NT2/D1 (cell line): ENCODE measurements around the gene PEX26.
"Not testable (repeated sequence)": the region's sequence is repeated elsewhere in the genome, so short reads cannot be mapped to it uniquely, and the experiment has no call there.

Source experiments
- DNase-seq: peaks from one replicate; pipeline ENCODE4 v3.0.0-alpha.2; 2011; ENCODE audit warnings: low read depth, low spot score
- H3K27me3 ChIP-seq: 2 replicates; pipeline ENCODE4 v1.6.0; 2011; ENCODE audit warnings: mild to moderate bottlenecking; ENCODE audit not compliant: insufficient read length, insufficient read depth
- H3K36me3 ChIP-seq: 2 replicates; pipeline ENCODE4 v1.6.1; 2011; ENCODE audit warnings: mild to moderate bottlenecking, low read length, mixed read lengths; ENCODE audit not compliant: insufficient read depth, insufficient read length
- H3K4me1 ChIP-seq: 2 replicates; pipeline ENCODE4 v1.5.1; 2011; ENCODE audit not compliant: insufficient read depth, insufficient read length
- H3K4me3 ChIP-seq: 2 replicates; pipeline ENCODE4 v1.5.1; 2011; ENCODE audit warnings: low read depth; ENCODE audit not compliant: insufficient read length
- H3K9ac ChIP-seq: 2 replicates; pipeline ENCODE4 v1.6.0; 2011; ENCODE audit warnings: low read depth; ENCODE audit not compliant: insufficient read length
- H3K9me3 ChIP-seq: 2 replicates; pipeline ENCODE4 v1.5.1; 2011; ENCODE audit warnings: mild to moderate bottlenecking, low read length; ENCODE audit not compliant: insufficient read depth
- SUZ12 ChIP-seq: IDR thresholded peaks from 2 replicates; pipeline ENCODE4 v1.6.1; 2011; ENCODE audit not compliant: insufficient read length, insufficient read depth; ENCODE audit errors: extremely low read depth
- YY1 ChIP-seq: IDR thresholded peaks from 2 replicates; pipeline ENCODE4 v1.6.1; 2011; ENCODE audit not compliant: insufficient read length, insufficient read depth
- ZNF274 ChIP-seq: IDR thresholded peaks from 2 replicates; pipeline ENCODE4 v1.6.1; 2011; ENCODE audit warnings: mild to moderate bottlenecking, low read depth, low read length

PEX26 gene

GRCh38 chr22:18067548-18068341 is 10.0 kb upstream of the PEX26 start:
- DNase-seq: no peak
- H3K9me3 ChIP-seq: no peaks in the 10 kb centered on the region; the same call in 1 of the 2 replicates
- H3K4me1 ChIP-seq: peaks cover 5% of the 10 kb centered on the region
- H3K4me3 ChIP-seq: no peak overlapping the region
- H3K36me3 ChIP-seq: no peaks in the 10 kb centered on the region
- no peak overlapping the region for H3K9ac ChIP-seq
- no peaks in the 10 kb centered on the region for H3K27me3 ChIP-seq
- TF ChIP-seq ZNF274: no peak
- TF ChIP-seq YY1: no peak
- no peak for TF ChIP-seq SUZ12

- TF ChIP-seq ZNF274 (no peak), SUZ12 (no peak), YY1 (no peak)
- peaks cover 5% of the 10 kb centered on the region for H3K4me1 ChIP-seq
- H3K36me3 ChIP-seq: no peaks in the 10 kb centered on the region
- no peak overlapping the region for H3K4me3 ChIP-seq
- H3K27me3 ChIP-seq: no peaks in the 10 kb centered on the region
- H3K9me3 ChIP-seq: no peaks in the 10 kb centered on the region; the same call in 1 of the 2 replicates
- DNase-seq: no peak
- no peak overlapping the region for H3K9ac ChIP-seq
Observed at GRCh38 chr22:18068381-18068988, 9.3 kb upstream of the PEX26 start.

- Histone ChIP-seq H3K4me1 (peaks cover 5% of the 10 kb centered on the region), H3K9ac (no peak overlapping the region), H3K4me3 (no peak overlapping the region), H3K27me3 (no peaks in the 10 kb centered on the region), H3K36me3 (no peaks in the 10 kb centered on the region), H3K9me3 (no peaks in the 10 kb centered on the region; the same call in 1 of the 2 replicates)
- no peak for TF ChIP-seq YY1
- TF ChIP-seq SUZ12: no peak
- no peak for TF ChIP-seq ZNF274
- no peak for DNase-seq
Observed at GRCh38 chr22:18069041-18069440, 8.7 kb upstream of the PEX26 start.

DNA sequence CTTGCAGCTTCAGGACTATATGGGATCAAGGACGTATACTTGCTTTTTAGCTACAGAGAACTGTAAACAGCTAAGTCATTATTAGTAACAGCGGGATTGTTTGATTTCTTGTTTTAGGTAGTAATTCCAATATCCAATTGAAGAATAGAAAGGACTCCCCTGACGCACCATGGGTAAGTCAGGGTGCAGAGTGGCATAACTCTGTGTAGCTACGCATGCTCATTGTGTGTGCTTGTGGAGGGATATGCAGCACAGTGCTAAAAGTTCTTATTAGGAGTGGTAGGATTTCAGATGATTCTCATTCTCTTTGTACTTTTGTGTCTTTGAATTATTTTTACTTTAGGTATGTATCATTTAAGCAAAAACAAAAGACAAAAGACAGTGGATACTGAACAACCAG is 7.7 kb upstream of the PEX26 start:
- no peak overlapping the region for H3K9ac ChIP-seq
- TF ChIP-seq YY1 (no peak), ZNF274 (no peak), SUZ12 (no peak)
- no peak for DNase-seq
- H3K27me3 ChIP-seq: no peaks in the 10 kb centered on the region
- H3K4me1 ChIP-seq: peaks cover 5% of the 10 kb centered on the region
- no peak overlapping the region for H3K4me3 ChIP-seq
- no peaks in the 10 kb centered on the region for H3K36me3 ChIP-seq
- no peaks in the 10 kb centered on the region; the same call in 1 of the 2 replicates for H3K9me3 ChIP-seq

- H3K9ac ChIP-seq: no peak overlapping the region
- DNase-seq: no peak
- TF ChIP-seq YY1 (no peak), SUZ12 (no peak), ZNF274 (no peak)
- no peaks in the 10 kb centered on the region for H3K27me3 ChIP-seq
- H3K4me3 ChIP-seq: no peak overlapping the region
- peaks cover 5% of the 10 kb centered on the region for H3K4me1 ChIP-seq
- no peaks in the 10 kb centered on the region for H3K36me3 ChIP-seq
- H3K9me3 ChIP-seq: no peaks in the 10 kb centered on the region; the same call in 1 of the 2 replicates
Observed at GRCh38 chr22:18070556-18071306, 7.1 kb upstream of the PEX26 start.

- H3K4me3 ChIP-seq, DNase-seq, H3K4me1 ChIP-seq, H3K9me3 ChIP-seq, H3K36me3 ChIP-seq, H3K9ac ChIP-seq, H3K27me3 ChIP-seq: not testable (repeated sequence)
Observed at GRCh38 chr22:18071307-18071967, 6.4 kb upstream of the PEX26 start.

DNA sequence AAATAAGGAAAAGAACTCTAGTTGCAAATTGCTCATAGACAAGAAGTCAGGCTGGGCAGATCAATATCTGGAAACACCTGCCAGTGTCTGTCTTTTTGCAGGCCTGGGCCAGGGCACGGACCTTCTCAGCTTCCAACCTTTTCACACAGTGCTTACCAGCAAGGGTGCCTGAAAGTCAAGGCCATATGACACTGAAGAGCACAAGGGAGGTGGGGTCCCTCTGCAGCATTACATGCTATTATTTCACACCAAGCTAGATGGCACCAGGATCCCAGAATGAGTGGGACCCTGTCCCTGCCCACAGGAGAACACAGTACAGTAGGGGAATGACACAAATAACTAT is 5.9 kb upstream of the PEX26 start:
- no peaks in the 10 kb centered on the region; the same call in 1 of the 2 replicates for H3K9me3 ChIP-seq
- no peak overlapping the region for H3K9ac ChIP-seq
- H3K4me1 ChIP-seq: peaks cover 5% of the 10 kb centered on the region
- H3K27me3 ChIP-seq: no peaks in the 10 kb centered on the region
- no peak for TF ChIP-seq ZNF274
- TF ChIP-seq SUZ12: no peak
- TF ChIP-seq YY1: no peak
- H3K36me3 ChIP-seq: no peaks in the 10 kb centered on the region
- no peak overlapping the region for H3K4me3 ChIP-seq
- no peak for DNase-seq
